ENCODE data around the gene MEX3D.

DNA sequence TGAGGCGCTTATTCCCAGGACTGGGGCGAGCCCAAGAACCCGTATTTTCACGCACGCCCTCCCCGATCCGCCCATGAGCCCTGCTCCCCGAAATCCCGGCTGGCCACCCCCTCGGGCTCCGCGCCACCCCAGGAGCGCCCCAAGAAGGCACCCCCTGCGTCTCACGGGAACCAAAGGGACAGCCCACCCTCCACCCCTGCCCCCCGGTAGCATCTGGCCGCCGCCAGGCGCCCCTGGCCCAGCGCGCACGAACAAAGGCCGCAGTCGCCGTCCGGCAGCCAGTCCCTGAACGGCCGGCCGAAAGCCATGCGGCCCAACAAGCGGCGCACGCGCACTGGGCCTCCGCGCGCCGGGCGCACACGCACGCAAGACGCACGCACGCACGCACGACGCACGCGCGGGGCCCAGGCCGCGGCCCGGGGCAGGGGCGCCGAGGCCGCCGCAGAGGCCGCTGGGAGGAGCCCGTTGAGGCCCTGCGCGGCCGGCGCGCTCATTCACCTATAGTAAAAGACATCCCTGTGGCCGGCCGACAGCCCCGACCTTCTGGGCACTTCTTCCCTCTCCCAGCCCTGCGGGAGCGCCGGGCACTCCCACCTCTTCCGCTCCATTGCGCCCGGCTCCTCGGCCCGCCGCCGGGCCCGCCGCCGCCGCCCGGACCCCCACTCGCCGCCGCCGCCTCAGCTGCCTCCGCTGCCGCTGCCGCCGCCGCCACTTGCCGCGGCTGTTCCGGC, 24.1 kb upstream of the MEX3D start:
- TF ChIP-seq, protein P1, sequence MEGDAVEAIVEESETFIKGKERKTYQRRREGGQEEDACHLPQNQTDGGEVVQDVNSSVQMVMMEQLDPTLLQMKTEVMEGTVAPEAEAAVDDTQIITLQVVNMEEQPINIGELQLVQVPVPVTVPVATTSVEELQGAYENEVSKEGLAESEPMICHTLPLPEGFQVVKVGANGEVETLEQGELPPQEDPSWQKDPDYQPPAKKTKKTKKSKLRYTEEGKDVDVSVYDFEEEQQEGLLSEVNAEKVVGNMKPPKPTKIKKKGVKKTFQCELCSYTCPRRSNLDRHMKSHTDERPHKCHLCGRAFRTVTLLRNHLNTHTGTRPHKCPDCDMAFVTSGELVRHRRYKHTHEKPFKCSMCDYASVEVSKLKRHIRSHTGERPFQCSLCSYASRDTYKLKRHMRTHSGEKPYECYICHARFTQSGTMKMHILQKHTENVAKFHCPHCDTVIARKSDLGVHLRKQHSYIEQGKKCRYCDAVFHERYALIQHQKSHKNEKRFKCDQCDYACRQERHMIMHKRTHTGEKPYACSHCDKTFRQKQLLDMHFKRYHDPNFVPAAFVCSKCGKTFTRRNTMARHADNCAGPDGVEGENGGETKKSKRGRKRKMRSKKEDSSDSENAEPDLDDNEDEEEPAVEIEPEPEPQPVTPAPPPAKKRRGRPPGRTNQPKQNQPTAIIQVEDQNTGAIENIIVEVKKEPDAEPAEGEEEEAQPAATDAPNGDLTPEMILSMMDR (IDR thresholded peaks at IDR 0.05) = no peak
- TF ChIP-seq POLR2A (IDR thresholded peaks at IDR 0.05) = peak; percentile 89

All from right lobe of liver (tissue), 4 donors.